Hepatic stellate cell (primary cell): ENCODE results near the gene USP32.
"Not testable (repeated sequence)": the region's sequence is repeated elsewhere in the genome, so short reads cannot be mapped to it uniquely, and the experiment has no call there.

ENCODE experiments used
- DNase-seq: peaks from one replicate; pipeline ENCODE4 v3.0.0; 2011; ENCODE audit warnings: low spot score

USP32 gene

GRCh38 chr17:60410001-60410400, 18.1 kb upstream of the USP32 start:
- DNase-seq: no peak

DNA sequence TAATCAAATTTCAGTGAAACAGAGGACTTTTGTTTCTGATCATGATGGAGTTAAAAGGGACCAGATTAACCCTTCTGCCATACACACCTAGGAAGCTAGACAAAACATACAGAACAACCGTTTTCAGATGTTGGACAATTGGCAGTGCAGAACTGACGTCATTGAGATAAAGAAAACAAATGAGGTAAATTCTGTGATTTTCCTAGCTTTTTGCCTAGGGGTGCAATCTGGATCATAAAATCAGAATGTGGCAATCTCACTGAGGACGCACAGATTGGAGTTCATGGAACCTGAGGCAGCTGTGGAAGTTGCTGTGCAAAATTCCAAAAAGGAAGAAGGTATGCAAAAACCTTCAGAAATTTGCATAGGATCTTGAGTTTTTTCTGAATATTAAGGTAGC, 15.0 kb upstream of the USP32 start:
- no peak for DNase-seq

DNA sequence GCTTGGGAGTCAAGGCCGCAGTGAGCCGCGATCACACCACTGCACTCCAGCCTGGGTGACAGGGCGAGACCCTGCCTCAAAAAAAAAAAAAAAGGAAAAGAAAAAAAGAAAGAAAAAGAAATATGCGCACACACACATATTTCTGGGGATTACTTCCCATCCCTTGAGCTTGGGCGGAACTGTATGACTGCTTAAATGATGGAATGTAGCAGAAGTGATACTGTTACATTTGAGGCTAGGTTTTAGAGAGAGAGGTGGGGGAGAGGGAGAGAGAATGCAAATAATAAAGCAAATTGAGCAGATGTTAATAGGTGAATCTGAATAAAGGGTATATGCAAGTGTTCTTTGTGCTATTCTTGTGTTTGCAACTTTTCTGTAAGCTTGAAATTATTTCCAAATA, 12.0 kb upstream of the USP32 start:
- no peak for DNase-seq

DNA sequence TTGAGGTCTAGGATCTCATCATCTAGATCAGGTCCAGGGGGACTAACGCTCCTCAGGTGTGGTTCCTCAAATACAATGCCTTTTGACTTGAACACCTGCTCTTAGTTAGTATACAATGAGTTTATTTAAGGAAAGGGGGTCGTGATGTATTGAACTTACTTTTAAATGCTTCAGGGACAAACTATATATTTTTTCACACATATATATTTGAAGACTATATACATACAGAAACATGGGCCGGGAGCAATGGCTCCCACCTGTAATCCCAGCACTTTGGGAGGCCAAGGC, 11.5 kb upstream of the USP32 start:
- DNase-seq: no peak

GRCh38 chr17:60401819-60402218, 9.9 kb upstream of the USP32 start:
- DNase-seq: no peak

DNA sequence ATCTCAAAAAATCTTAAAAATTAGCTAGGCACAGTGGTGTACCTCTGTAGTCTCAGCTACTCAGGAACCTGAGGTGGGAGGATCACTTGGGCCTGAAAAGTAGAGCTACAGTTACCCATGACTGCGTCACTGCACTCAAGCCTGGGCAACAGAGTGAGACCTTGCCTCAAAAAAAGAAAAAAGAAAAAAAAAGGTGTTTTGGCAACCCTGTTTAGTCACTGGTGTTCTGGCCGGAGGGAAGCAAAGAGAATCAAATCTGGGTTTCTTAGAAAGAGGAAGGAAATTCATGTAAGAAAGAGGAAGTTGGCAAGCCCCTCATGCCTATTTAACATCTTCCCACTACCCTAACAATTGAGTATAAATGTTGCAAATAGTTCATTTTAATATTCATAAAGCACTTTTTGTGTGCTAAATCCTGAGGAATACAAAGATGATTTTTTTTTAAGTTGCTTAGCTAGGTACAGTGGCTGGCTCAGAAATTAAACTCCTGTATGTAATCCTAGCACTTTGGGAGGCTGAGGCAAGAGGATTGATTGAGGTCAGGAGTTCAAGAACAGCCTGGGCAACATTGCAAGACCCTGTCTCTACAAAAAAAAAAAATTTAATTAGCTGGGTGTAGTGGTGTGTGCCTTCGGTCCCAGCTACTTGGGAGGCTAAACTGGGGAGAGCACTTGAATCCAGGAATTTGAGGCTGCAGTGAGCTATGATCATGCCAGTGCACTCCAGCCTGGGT, 6.5 kb upstream of the USP32 start:
- no peak for DNase-seq

DNA sequence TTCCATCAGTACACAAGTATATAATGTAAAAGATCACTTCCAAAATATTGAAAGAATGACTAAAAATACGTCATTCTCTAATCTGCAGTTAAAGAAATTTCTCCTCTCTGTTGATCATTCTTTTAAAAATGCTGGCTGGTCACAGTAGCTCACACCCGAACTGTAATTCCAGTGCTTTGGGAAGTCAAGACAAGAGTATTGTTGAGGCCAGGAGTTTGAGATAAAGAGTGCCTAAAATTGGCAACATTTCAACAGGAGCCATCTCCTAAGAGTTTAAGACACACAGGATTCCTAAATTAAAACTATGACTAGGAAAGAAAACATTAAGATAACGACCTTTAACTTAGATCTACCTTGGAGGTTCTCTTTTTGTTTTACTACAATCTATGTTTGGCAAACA, 4.5 kb upstream of the USP32 start:
- no peak for DNase-seq

- no peak for DNase-seq
Measured at GRCh38 chr17:60395508-60396065, 3.7 kb upstream of the USP32 start.

DNA sequence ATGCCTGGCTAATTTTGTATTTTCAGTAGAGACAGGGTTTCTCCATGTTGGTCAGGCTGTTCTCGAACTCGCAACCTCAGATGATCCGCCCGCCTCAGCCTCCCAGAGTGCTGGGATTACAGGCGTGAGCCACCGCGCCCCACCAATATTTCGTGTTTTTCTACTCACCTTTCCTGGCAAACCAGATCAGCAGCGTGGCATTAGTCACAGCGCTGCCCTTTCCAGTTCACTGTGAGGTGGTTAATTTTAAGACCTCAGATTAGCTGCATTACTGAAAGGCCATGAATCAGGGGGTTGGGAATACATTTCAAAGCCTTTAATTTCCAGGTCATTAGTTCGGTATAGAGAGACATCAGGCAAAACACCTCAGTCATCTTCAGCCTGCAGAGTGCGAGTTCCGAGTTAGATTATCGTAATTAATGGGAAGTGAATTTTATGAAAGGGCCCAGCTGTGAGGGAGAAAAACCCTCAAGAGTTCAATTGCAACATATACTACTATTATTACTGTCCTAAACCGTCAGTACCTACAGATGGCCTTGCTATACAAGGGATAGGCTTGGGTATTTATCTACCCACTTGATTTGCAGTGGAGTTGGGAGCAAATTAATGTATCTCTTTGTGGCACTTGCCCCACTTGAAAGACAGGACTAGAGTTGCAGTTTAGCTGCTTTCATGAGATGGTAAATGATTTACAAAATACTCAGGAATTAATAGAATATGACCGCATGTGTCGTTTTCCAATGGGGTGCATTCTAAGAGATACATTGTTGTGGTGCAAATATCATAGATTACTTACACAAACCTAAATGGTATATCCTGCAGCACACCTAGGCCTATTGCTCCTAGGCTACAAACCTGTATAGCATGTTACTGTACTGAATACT, 2.1 kb upstream of the USP32 start:
- DNase-seq: no peak

- DNase-seq: peak; percentile 34
Measured at GRCh38 chr17:60392845-60393702, 1.1 kb upstream of the USP32 start.

DNA sequence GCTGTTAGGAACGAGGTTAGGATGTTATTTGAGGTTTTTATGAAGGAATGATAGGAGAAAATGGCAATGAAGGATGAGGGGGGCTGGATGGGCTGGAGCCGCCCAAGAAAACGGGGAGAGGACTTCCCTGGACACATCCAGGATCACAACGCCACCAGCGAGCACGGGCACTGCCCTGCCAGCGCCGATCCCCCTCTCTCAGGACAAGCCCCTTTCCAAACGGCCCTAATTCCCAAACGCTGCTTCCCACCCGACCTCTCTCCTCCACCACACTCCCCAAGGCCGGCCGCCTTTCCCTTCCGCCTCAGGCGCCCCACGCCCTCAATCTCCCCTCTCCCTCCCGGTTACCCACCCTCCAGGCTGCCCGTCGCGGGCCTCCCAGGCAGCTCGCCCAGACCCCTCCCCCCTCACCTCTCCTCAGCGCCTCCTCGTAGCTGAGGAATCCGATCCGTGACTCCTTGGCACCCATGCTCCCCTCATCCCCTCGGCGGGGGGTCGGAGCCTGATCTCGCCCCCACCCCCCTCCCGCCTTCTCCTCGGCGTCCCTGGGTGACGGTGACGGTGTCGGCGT, 377 bp downstream of the USP32 start:
- peak; percentile 71 for DNase-seq

- peak; percentile 17 for DNase-seq
Measured at GRCh38 chr17:60390925-60391470, 935 bp downstream of the USP32 start.

GRCh38 chr17:60390186-60390585, 1.7 kb downstream of the USP32 start:
- peak; percentile 59 for DNase-seq

DNA sequence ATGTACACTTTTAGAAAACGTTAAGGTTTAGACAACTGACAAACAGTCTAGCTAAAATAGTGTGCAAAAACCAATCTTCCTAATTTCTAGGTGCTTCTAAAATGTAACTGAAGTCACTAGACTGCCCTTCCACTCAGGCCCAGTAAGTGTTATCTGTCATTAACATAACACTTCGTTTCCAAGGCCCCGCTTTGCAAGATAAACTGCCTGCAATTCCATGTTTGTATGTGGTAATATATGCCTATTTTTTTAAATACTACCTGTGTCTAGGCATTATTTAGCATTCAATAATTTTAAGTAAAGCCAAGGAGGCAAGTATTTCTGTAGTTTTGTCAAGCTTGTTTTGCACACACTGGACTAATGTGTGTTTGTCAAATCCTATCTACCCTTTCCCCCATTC, 3.2 kb downstream of the USP32 start:
- DNase-seq: no peak

GRCh38 chr17:60387666-60388065, 4.3 kb downstream of the USP32 start:
- DNase-seq: no peak

DNA sequence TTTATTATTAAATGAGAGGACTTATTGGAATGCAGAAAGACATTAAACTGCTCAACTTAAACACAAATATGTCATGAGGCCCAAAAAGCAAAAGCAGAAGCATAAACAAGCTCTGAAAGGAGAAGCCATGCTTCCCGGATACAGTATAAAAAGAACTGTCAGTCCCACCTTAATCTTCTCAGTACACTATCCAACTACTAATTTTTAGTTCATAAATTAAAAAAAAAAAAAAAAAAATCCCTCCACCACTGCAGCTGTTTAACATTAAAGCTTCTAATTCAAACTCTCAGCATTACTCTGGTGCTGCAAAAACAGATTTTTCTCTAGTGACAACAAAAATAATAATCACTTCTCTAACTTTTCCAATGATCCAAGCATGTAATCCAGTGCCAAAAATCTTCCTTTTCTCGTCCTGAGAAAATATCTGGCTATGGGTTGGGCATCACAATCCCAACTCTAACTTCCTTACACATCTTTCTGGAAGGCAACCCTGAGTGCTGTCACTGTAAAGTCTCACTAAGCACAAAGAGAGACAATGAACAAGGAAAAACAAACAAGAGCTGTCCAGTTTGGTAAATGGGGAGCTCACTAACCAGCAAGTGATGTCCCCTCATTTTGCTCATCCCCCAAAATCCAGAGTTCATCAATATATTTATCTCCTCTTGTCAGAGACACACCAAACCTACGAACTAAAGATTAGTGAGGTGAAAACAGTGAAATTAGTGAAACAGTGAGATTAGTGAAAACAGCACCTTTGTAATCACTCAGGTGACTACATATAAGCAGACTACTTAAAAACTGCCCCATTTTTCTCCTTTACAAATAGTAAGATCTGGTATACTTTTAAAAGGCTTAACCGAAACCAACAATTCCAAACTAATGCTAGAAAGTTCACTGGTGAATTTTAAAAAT, 5.5 kb downstream of the USP32 start:
- no peak for DNase-seq

DNA sequence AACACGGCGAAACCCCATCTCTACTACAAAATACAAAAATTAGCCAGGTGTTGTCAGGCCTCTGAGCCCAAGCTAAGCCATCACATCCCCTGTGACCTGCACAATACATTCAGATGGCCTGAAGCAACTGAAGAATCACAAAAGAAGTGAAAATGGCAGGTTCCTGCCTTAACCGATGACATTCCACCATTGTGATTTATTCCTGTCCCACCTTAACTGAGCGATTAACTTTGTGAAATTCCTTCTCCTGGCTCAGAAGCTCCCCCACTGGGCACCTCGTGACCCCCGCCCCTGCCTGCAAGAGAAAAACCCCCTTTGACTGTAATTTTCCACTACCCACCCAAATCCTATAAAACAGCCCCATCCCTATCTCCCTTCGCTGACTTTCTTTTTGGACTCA, 7.0 kb downstream of the USP32 start:
- not testable (repeated sequence) for DNase-seq

GRCh38 chr17:60383379-60383778, 8.6 kb downstream of the USP32 start:
- DNase-seq: no peak

DNA sequence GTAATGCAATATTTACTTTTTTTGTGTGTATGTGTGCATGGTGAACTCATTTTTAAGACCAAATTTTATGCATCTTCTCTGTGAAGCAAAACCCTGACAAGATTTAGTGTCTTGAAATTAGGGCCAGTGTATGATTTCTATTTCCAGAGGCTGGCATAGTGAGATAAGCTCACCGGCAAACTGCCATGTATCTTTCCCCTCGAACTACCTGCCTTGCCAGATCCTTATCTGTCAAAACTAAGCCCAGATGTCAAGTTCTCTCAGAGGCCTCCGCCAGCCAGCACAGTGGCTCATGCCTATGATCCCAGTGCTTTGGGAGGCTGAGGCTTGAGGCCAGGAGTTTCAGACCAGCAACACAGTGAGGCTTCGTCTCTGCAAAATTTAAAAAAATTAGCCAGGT, 10.0 kb downstream of the USP32 start:
- DNase-seq: no peak

DNA sequence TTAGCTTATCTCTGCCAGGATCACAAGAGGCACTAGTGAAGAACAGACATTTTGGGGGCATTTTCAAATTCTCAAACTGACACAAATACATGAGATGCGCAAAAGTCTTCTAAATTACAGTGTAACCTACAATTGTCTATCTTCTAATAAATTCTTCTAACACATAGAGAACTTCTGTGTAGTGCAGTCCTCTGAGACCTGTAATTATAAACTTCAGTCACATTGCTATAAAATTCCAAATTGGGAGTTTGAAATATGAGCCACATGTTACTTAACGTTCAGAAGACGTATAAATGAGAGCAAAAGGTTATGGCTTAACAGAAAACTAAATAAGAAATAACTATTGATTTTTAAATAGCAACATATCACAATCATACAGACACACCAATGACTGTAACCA, 12.5 kb downstream of the USP32 start:
- DNase-seq: not testable (repeated sequence)

DNA sequence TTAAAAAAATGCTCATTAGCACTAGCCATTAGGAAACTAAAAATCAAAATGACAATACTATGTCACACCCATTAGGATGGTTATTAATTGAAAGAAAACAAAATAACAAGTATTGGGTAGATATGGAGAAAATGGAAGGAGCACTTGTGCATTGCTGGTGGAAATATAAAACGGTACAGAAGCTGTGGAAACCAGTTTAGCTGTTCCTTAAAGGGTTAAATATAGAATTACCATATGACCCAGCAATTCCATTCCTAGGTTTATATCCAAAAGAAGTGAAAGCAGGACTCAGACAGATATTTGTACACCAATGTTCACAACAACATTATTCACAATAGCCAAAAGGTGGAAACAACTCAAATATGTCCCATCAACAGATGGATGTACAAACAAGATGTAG, 13.7 kb downstream of the USP32 start:
- DNase-seq: not testable (repeated sequence)
